Colonic mucosa (tissue), 4 donors: ENCODE data around the gene TMEM231. TPM values are rescaled to one million over a fixed set of nuclear protein-coding genes. Genes with fewer than 3 reads are reported as not detected.
A peak's percentile ranks its signal among the peaks of the same experiment; 100 is the strongest.
"Not testable (repeated sequence)": the region's sequence is repeated elsewhere in the genome, so short reads cannot be mapped to it uniquely, and the experiment has no call there.

ENCODE experiments used
- DNase-seq: peaks from one replicate; pipeline ENCODE4 v3.0.0-alpha.2; 2020
- H3K27ac ChIP-seq: fragments of 200-600 bp; one replicate; pipeline ENCODE4 v1.8.0; 2021
- H3K27me3 ChIP-seq: fragments of 200-600 bp; one replicate; pipeline ENCODE4 v1.8.0; 2021
- H3K36me3 ChIP-seq: fragments of 200-600 bp; one replicate; pipeline ENCODE4 v1.8.0; 2021
- H3K4me1 ChIP-seq: fragments of 200-600 bp; one replicate; pipeline ENCODE4 v1.8.0; 2021; ENCODE audit warnings: mild to moderate bottlenecking
- H3K4me3 ChIP-seq: fragments of 200-600 bp; one replicate; pipeline ENCODE4 v1.8.0; 2021
- H3K9ac ChIP-seq, 2 donors: one replicate each; pipeline ENCODE4 v1.7.0; 2013; ENCODE audit warnings: control low read depth in 2 of 2, low read depth in 2 of 2, low read length in 2 of 2
- H3K9me3 ChIP-seq: fragments of 200-600 bp; one replicate; pipeline ENCODE4 v1.8.0; 2021
- CTCF ChIP-seq: fragments of 200-600 bp; IDR thresholded peaks from one replicate; pipeline ENCODE4 v1.8.0; 2022; ENCODE audit warnings: antibody characterized with exemption, mild to moderate bottlenecking
- intact Hi-C: fragments of 100-400 bp; cut with DNase I; formaldehyde crosslinking; loops from one replicate; pipeline ENCODE4 v1.14.1; 2022
- total RNA-seq, 2 donors: library from RNA; stranded (reverse); fragmentation: NEBNext Ultra II Directional in 1 of 2; extraction: Animal tissue kit (Norgen Biotek cat#: 25700) in 1 of 2; gene quantifications; one replicate each; pipeline ENCODE4 v1.2.1, GENCODE V29; 2021
- donor health status: healthy.
- donor health status: DM: no; HTN: no; CAD: no.
- donor health status: DM: no; HTN: no; CAD: no.

The TMEM231 gene
- total RNA-seq, 2 donors from 2014 or later = 4.7 to 6.3 TPM

GRCh38 chr16:75555213-75555706 lies 792 bp downstream of the TMEM231 start:
- DNase-seq = peak; percentile 92
- Histone ChIP-seq H3K9ac (peak overlapping the region; percentile 68 to 79), H3K4me1 (no peaks in the 10 kb centered on the region), H3K27ac (peak overlapping the region; percentile 53), H3K36me3 (no peaks in the 10 kb centered on the region), H3K4me3 (peak overlapping the region; percentile 68), H3K27me3 (no peaks in the 10 kb centered on the region), H3K9me3 (no peaks in the 10 kb centered on the region)
- intact Hi-C loops = loop anchor here (5.0 kb wide), 1 partner anchor 93 kb away; the partner anchor contains the start of gene TMEM170A
- TF ChIP-seq CTCF = no peak

- H3K9me3 ChIP-seq = no peaks in the 10 kb centered on the region
- H3K27ac ChIP-seq = no peak overlapping the region
- no peak overlapping the region for H3K9ac ChIP-seq
- no peaks in the 10 kb centered on the region for H3K36me3 ChIP-seq
- no peak overlapping the region for H3K4me3 ChIP-seq
- intact Hi-C loops = no loop called here
- DNase-seq = no peak
- no peaks in the 10 kb centered on the region for H3K27me3 ChIP-seq
- no peaks in the 10 kb centered on the region for H3K4me1 ChIP-seq
- TF ChIP-seq CTCF = no peak
Observed at GRCh38 chr16:75552951-75553350, 3.1 kb downstream of the TMEM231 start.

DNA sequence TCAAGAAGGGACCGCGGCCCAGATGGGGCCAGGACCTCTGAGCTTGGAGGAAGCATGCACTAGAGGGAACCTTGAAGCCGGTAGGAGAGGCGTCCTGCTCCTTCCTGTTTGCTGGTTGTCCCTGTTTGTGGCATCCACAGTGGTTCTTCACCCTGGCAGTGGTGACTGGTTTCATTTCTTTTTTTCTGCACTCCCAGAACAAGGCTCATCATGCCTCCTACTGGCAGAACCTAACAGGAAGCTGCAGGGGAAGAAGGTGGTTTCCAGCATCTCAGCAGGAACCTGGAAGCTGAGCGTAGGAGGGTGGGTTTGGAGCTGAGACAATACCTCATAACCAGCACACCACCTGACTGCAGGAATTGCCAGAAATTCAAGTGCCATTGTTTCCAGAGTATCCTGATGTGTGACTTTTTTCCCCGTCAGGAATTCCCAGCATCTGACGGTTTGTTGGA lies 5.8 kb downstream of the TMEM231 start:
- Histone ChIP-seq H3K36me3 (no peaks in the 10 kb centered on the region), H3K9me3 (no peaks in the 10 kb centered on the region), H3K9ac (peak overlapping the region in 1 of 2 donors; percentile 64), H3K4me1 (no peaks in the 10 kb centered on the region), H3K27me3 (no peaks in the 10 kb centered on the region), H3K27ac (peak overlapping the region; percentile 34), H3K4me3 (peak overlapping the region; percentile 17)
- DNase-seq = peak; percentile 85
- peak; percentile 56 for TF ChIP-seq CTCF
- intact Hi-C loops = no loop called here

DNA sequence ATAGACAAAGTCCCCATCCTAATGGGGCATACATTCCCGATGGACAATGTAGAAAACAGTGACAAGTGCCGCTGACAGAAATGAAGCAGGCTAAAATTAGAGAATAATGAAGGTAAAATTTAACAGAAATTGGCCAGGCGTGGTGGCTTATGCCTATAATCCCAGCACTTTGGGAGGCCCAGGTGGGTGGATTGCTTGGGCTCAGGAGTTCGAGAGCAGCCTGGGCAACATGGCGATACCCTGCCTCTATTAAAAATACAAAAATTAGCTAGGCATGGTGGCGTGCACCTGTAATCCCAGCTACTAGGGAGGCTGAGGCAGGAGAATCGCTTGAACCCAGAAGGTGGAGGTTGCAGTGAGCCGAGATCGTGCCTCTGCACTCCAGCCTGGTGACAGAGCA lies 7.6 kb downstream of the TMEM231 start:
- H3K4me3 ChIP-seq, H3K27ac ChIP-seq, intact Hi-C loops, H3K9me3 ChIP-seq, DNase-seq, H3K36me3 ChIP-seq, H3K4me1 ChIP-seq, H3K9ac ChIP-seq, H3K27me3 ChIP-seq: not testable (repeated sequence)

DNA sequence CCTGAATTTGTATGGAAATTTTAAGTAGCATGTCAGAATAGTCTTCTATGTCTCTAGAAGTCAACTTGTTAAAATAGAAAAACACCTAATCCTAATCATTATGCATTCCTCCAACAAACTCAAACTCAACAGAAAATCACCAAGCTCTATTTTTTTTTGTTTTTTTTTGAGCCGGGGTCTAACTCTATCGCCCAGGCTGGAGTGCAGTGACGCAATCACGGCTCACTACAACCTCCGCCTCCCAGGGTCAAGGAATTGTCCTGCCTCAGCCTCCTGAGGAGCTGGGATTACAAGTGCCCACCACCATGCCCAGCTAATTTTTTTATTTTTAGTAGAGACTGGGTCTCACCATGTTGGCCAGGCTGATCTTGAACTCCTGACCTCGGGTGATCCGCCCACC lies 9.8 kb downstream of the TMEM231 start:
- no peak for DNase-seq
- H3K9ac ChIP-seq = no peak overlapping the region

GRCh38 chr16:75545879-75546278 lies 10.2 kb downstream of the TMEM231 start:
- H3K36me3 ChIP-seq, H3K4me3 ChIP-seq, H3K4me1 ChIP-seq, H3K27me3 ChIP-seq, H3K9me3 ChIP-seq, H3K9ac ChIP-seq, H3K27ac ChIP-seq, intact Hi-C loops, DNase-seq: not testable (repeated sequence)

More for the DNA sequence above, 9.8 kb downstream of the TMEM231 start:
- Histone ChIP-seq H3K4me3 (no peak overlapping the region), H3K27me3 (no peaks in the 10 kb centered on the region), H3K36me3 (no peaks in the 10 kb centered on the region), H3K9me3 (no peaks in the 10 kb centered on the region), H3K4me1 (no peaks in the 10 kb centered on the region), H3K27ac (no peak overlapping the region)
- intact Hi-C loops = no loop called here
- no peak for TF ChIP-seq CTCF

- intact Hi-C loops, H3K4me1 ChIP-seq, H3K9me3 ChIP-seq, H3K4me3 ChIP-seq, H3K27me3 ChIP-seq, H3K36me3 ChIP-seq, DNase-seq: not testable (repeated sequence)
- Histone ChIP-seq H3K9ac (peak overlapping the region in 1 of 2 donors; percentile 73), H3K27ac (peak overlapping the region; percentile 66)
Observed at GRCh38 chr16:75542462-75542861, 13.6 kb downstream of the TMEM231 start.
